Esophagus squamous epithelium (tissue), 5 donors: Measurements from ENCODE around the gene RBM39. TPM values are rescaled to one million over a fixed set of nuclear protein-coding genes. Genes with fewer than 3 reads are reported as not detected.
"Not testable (repeated sequence)": the region's sequence is repeated elsewhere in the genome, so short reads cannot be mapped to it uniquely, and the experiment has no call there.

Experiments used
- DNase-seq: peaks from one replicate; lab custom pipeline; 2025; lab: John Stamatoyannopoulos, UW
- H3K27ac ChIP-seq, 4 donors: fragments of 200-600 bp; sonication (generic); one replicate each; pipeline ENCODE4 v1.5.1; 2016 to 2019; ENCODE audit warnings: mild to moderate bottlenecking in 1 of 4
- H3K27me3 ChIP-seq, 4 donors: fragments of 200-600 bp; sonication (generic); 1 replicate in 3 of 4; 2 replicates in 1 of 4; pipeline versions ENCODE4 v1.5.1 to v1.6.0; 2017 to 2021; ENCODE audit warnings: antibody characterized with exemption in 1 of 4
- H3K36me3 ChIP-seq, 3 donors: fragments of 200-600 bp; sonication (generic); one replicate each; pipeline ENCODE4 v1.5.1; 2016 to 2019
- H3K4me1 ChIP-seq, 3 donors: fragments of 200-600 bp; sonication (generic); one replicate each; pipeline ENCODE4 v1.5.1; 2017 to 2019
- H3K4me3 ChIP-seq, 4 donors: fragments of 200-600 bp; sonication (generic); 1 replicate in 3 of 4; 2 replicates in 1 of 4; pipeline ENCODE4 v1.5.1; 2016 to 2019; ENCODE audit warnings: mild to moderate bottlenecking in 2 of 4, moderate library complexity in 1 of 4
- H3K9me3 ChIP-seq, 3 donors: fragments of 200-600 bp; sonication (generic); one replicate each; pipeline ENCODE4 v1.5.1; 2016 to 2019
- POLR2A ChIP-seq, 4 donors: fragments of 450-650 bp; IDR thresholded peaks; one replicate each; pipeline ENCODE4 v1.6.1; 2017; ENCODE audit warnings: antibody characterized with exemption in 4 of 4, mild to moderate bottlenecking in 4 of 4, moderate library complexity in 3 of 4
- WGBS, 2 donors: methylation state at CpG; one replicate each; pipeline ENCODE4 v1.1.5; 2018; 5-methylcytosine and 5-hydroxymethylcytosine counted together
- intact Hi-C: fragments of 100-400 bp; cut with DNase I; formaldehyde crosslinking; loops from one replicate; pipeline ENCODE4 v1.15.0; 2022
- total RNA-seq, 4 donors: library from RNA; depleted of rRNA; stranded (reverse); fragments of >200 nt; gene quantifications; one replicate each; pipeline ENCODE4 v1.1.0, GENCODE V29; 2016
- TF ChIP-seq, protein P1 (sequence below), 6 experiments: fragments of 450-650 bp in 4 of 6; fragments of 200-600 bp in 2 of 6; sonication (generic) in 2 of 6; IDR thresholded peaks; one replicate each; pipeline ENCODE4 v1.5.1; 2016 to 2019; ENCODE audit warnings: antibody characterized with exemption in 6 of 6, mild to moderate bottlenecking in 4 of 6, moderate library complexity in 4 of 6
- donor health status: DM: yes; HTN: yes; CAD: no.

The RBM39 gene
- total RNA-seq, 4 donors from 2014 or later, result 149 to 326 (median 182) TPM

DNA sequence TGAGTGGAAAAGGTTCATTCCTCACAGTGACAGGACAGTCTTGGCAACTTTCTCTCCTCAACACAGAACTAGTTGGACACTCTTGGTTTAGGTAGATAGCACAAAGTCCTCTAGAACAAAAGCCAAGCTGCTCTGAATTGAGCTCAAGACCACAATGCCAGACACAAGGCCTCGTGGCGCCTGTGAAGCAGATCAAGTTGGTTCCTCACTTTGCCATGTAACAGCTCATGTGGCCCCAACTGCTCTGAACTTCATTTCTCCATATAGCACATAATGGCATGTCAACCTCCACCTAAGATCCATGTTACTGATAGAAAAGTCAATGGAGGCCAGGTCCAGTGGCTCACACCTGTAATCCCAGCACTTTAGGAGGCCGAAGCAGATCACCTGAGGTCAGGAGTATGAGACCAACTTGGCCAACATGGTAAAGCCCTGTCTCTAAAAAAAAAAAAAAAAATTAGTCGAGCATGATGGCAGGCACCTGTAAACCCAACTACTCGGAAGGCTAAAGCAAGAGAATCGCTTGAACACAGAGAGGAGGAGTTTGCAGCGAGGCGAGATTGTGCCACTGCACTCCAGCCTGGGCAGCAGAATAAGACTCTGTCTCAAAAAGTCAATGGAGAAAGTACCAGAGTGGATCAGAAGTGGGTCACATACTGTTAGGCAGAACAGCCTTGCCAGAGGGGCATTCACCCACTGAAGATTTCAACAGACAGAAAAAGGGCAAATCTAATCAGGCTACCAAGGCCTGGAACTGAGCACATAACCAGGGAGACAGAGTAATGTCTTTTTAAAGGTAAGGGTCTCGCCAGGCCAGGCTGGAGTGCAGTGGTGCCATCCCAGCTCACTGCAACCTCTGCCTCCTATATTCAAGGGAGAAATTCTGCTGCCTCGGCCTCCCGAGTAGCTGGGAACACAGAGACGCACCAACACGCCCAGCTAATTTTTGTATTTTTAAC, 21.6 kb downstream of the RBM39 start:
- no peak overlapping the region for H3K27ac ChIP-seq
- H3K36me3 ChIP-seq, result peaks cover 50 to 100% (median 79%) of the 10 kb centered on the region in 3 donors
- WGBS, 2 donors, result 87 to 88% methylated on average over 10 to 13 of the region's 13 CpGs
- no peaks in the 10 kb centered on the region for H3K9me3 ChIP-seq
- no peak overlapping the region for H3K4me3 ChIP-seq
- DNase-seq, result no peak
- no peaks in the 10 kb centered on the region for H3K27me3 ChIP-seq
- intact Hi-C loops, result no loop called here
- peaks cover 0 to 30% (median 0%) of the 10 kb centered on the region in 3 donors for H3K4me1 ChIP-seq
- TF ChIP-seq POLR2A (IDR thresholded peaks at IDR 0.05), result no peak
- TF ChIP-seq, protein P1, sequence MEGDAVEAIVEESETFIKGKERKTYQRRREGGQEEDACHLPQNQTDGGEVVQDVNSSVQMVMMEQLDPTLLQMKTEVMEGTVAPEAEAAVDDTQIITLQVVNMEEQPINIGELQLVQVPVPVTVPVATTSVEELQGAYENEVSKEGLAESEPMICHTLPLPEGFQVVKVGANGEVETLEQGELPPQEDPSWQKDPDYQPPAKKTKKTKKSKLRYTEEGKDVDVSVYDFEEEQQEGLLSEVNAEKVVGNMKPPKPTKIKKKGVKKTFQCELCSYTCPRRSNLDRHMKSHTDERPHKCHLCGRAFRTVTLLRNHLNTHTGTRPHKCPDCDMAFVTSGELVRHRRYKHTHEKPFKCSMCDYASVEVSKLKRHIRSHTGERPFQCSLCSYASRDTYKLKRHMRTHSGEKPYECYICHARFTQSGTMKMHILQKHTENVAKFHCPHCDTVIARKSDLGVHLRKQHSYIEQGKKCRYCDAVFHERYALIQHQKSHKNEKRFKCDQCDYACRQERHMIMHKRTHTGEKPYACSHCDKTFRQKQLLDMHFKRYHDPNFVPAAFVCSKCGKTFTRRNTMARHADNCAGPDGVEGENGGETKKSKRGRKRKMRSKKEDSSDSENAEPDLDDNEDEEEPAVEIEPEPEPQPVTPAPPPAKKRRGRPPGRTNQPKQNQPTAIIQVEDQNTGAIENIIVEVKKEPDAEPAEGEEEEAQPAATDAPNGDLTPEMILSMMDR (IDR thresholded peaks at IDR 0.05), result no peak

DNA sequence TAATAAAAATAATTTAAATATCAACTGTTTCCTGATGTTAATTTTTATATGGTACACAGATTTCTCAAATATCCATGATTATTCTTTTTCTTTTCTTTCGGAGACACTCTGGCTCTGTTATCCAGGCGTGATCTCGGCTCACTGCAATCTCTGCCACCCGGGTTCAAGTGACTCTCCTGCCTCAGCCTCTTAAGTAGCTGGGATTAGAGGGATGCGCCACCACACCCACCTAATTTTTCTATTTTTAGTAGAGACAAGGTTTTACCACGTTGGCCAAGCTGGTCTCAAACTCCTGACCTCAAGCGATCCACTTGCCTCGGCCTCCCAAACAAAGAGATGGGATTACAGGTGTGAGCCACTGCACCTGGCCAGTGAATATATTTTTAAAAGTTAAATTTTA, 22.3 kb downstream of the RBM39 start:
- no peak for TF ChIP-seq POLR2A (IDR thresholded peaks at IDR 0.05)
- TF ChIP-seq, protein P1 (IDR thresholded peaks at IDR 0.05), result no peak
- Histone ChIP-seq H3K27ac (no peak overlapping the region), H3K4me1 (peaks cover 0 to 29% (median 0%) of the 10 kb centered on the region in 3 donors), H3K27me3 (no peaks in the 10 kb centered on the region), H3K36me3 (peaks cover 54 to 100% (median 86%) of the 10 kb centered on the region in 3 donors), H3K4me3 (no peak overlapping the region), H3K9me3 (no peaks in the 10 kb centered on the region)
- WGBS, 2 donors, result 61 to 64% methylated on average over 8 of the region's 8 CpGs
- intact Hi-C loops, result no loop called here
- no peak for DNase-seq

DNA sequence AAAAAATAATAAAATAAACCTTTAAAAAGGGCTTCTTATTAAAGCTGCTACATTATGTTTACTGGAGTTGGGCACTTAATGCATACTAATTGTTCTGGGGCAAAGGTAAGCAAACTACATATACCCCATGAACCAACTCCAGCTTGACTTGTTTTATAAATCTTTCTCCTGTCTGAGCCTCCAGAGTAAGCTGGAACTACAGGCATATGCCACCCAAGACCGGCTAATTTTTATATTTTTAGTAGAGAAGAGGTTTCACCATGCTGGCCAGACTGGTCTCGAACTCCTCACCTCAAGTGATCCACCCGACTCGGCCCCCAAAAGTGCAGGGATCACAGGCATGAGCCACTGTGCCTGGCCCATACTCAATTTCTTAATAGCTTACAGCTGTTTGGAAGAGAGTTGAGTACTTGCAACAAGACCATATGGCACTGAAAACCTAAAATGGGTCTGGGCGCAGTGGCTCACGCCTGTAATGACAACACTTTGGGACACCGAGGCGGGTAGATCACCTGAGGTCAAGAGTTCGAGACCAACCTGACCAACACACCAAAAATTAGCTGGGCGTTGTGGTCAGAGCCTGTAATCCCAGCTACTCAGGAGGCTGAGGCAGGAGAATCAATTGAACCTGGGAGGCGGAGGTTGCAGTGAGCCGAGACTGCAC, 23.0 kb downstream of the RBM39 start:
- H3K27me3 ChIP-seq, result no peaks in the 10 kb centered on the region
- no peak overlapping the region for H3K4me3 ChIP-seq
- H3K27ac ChIP-seq, result peak overlapping the region in 1 of 4 donors; percentile 10
- H3K4me1 ChIP-seq, result peaks cover 0 to 29% (median 0%) of the 10 kb centered on the region in 3 donors
- intact Hi-C loops, result no loop called here
- H3K9me3 ChIP-seq, result no peaks in the 10 kb centered on the region
- no peak for DNase-seq
- TF ChIP-seq, protein P1 (IDR thresholded peaks at IDR 0.05), result no peak
- TF ChIP-seq POLR2A (IDR thresholded peaks at IDR 0.05), result no peak
- WGBS, 2 donors, result 87 to 88% methylated on average over 9 to 10 of the region's 12 CpGs
- peaks cover 54 to 100% (median 82%) of the 10 kb centered on the region in 3 donors for H3K36me3 ChIP-seq

DNA sequence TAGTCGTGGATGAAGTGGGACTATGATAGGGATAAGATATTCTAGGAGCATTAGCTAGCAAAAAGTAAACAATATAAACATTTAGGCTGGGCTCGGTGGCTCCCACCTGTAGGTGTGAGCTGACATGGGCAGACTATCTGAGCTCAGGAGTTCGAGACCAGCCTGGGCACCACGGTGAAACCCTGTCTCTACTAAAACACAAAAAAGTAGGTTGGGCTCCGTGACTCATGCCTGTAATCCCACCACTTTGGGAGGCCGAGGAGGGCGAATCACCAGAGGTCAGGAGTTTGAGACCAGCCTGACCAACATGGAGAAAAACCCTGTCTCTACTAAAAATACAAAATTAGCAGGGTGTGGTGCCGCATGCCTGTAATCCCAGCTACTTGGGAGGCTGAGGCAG, 23.7 kb downstream of the RBM39 start:
- H3K36me3 ChIP-seq, result peaks cover 48 to 100% (median 80%) of the 10 kb centered on the region in 3 donors
- H3K4me1 ChIP-seq, result peaks cover 0 to 24% (median 0%) of the 10 kb centered on the region in 3 donors
- 65 to 80% methylated on average over 5 to 8 of the region's 8 CpGs for WGBS, 2 donors
- H3K27me3 ChIP-seq, H3K4me3 ChIP-seq, H3K9me3 ChIP-seq, H3K27ac ChIP-seq, DNase-seq, intact Hi-C loops: not testable (repeated sequence)

DNA sequence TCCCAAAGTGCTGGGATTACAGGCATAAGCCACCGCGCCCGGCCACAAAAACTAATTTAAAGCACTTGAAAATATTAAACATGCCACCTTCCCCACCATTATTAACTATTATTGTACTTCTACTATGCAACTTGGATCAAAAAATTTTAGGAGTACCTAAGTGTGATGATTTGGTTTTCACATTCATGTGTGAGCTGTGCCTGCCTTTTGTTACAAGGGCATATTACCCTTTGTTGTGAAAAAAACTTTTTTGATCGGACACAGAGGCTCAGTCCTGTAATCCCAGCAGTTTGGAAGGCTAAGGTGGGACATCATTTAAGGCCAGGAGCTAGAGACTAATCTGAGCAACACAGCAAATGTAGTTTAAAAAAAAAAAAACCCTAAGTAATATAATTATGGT, 25.7 kb downstream of the RBM39 start:
- no peaks in the 10 kb centered on the region for H3K9me3 ChIP-seq
- intact Hi-C loops, result no loop called here
- H3K27ac ChIP-seq, result no peak overlapping the region
- DNase-seq, result no peak
- no peaks in the 10 kb centered on the region for H3K27me3 ChIP-seq
- H3K4me3 ChIP-seq, result no peak overlapping the region
- TF ChIP-seq, protein P1 (IDR thresholded peaks at IDR 0.05), result no peak
- no peak for TF ChIP-seq POLR2A (IDR thresholded peaks at IDR 0.05)
- H3K36me3 ChIP-seq, result peaks cover 51 to 100% (median 72%) of the 10 kb centered on the region in 3 donors
- 92 to 93% methylated on average over 1 to 4 of the region's 4 CpGs for WGBS, 2 donors
- peaks cover 0 to 27% (median 0%) of the 10 kb centered on the region in 3 donors for H3K4me1 ChIP-seq
